Stimulated activated CD8-positive, alpha-beta memory T cell treated with anti-CD3 and anti-CD28 coated beads, Interleukin-12 subunit alpha, Interleukin-12 subunit beta, amount 100 ng/mL, for 24 hours (primary cell): ENCODE measurements around the gene FHOD3.

Source experiments
- DNase-seq: peaks from one replicate; pipeline ENCODE4 v3.0.0-alpha.2; 2020; ENCODE audit errors: extremely low read depth

Gene FHOD3

GRCh38 chr18:36629138-36629530 lies 331.6 kb downstream of the FHOD3 start:
- no peak for DNase-seq

GRCh38 chr18:36629836-36630235 lies 332.3 kb downstream of the FHOD3 start:
- no peak for DNase-seq

- DNase-seq = no peak
Measured at GRCh38 chr18:36630917-36631316, 333.4 kb downstream of the FHOD3 start.

- no peak for DNase-seq
Measured at GRCh38 chr18:36633961-36634412, 336.5 kb downstream of the FHOD3 start.

GRCh38 chr18:36634573-36635216 lies 337.2 kb downstream of the FHOD3 start:
- no peak for DNase-seq

GRCh38 chr18:36635414-36636096 lies 338.0 kb downstream of the FHOD3 start:
- DNase-seq = no peak

- DNase-seq = no peak
Measured at GRCh38 chr18:36636237-36636817, 338.8 kb downstream of the FHOD3 start.

GRCh38 chr18:36638224-36638623 lies 340.7 kb downstream of the FHOD3 start:
- no peak for DNase-seq

GRCh38 chr18:36640021-36640952 lies 342.8 kb downstream of the FHOD3 start:
- no peak for DNase-seq

GRCh38 chr18:36643061-36643460 lies 345.5 kb downstream of the FHOD3 start:
- no peak for DNase-seq

GRCh38 chr18:36648803-36649202 lies 351.3 kb downstream of the FHOD3 start:
- DNase-seq = no peak

GRCh38 chr18:36649205-36649604 lies 351.7 kb downstream of the FHOD3 start:
- no peak for DNase-seq

GRCh38 chr18:36650266-36650665 lies 352.8 kb downstream of the FHOD3 start:
- no peak for DNase-seq

- no peak for DNase-seq
Measured at GRCh38 chr18:36650906-36651305, 353.4 kb downstream of the FHOD3 start.

- DNase-seq = no peak
Measured at GRCh38 chr18:36652503-36652902, 355.0 kb downstream of the FHOD3 start.

GRCh38 chr18:36653141-36653869 lies 355.8 kb downstream of the FHOD3 start:
- no peak for DNase-seq

GRCh38 chr18:36653870-36654269 lies 356.4 kb downstream of the FHOD3 start:
- DNase-seq = no peak

GRCh38 chr18:36655074-36655473 lies 357.6 kb downstream of the FHOD3 start:
- DNase-seq = no peak

GRCh38 chr18:36655930-36656329 lies 358.4 kb downstream of the FHOD3 start:
- DNase-seq = no peak

GRCh38 chr18:36658611-36659010 lies 361.1 kb downstream of the FHOD3 start:
- DNase-seq = no peak

GRCh38 chr18:36660311-36660710 lies 362.8 kb downstream of the FHOD3 start:
- no peak for DNase-seq
